HCEC 1CT (cell line): ENCODE measurements around the gene GOLGA5.
A peak's percentile ranks its signal among the peaks of the same experiment; 100 is the strongest.

Experiments
- DNase-seq: peaks from one replicate; pipeline ENCODE4 v3.0.0-alpha.2; 2017

GOLGA5 gene

DNA sequence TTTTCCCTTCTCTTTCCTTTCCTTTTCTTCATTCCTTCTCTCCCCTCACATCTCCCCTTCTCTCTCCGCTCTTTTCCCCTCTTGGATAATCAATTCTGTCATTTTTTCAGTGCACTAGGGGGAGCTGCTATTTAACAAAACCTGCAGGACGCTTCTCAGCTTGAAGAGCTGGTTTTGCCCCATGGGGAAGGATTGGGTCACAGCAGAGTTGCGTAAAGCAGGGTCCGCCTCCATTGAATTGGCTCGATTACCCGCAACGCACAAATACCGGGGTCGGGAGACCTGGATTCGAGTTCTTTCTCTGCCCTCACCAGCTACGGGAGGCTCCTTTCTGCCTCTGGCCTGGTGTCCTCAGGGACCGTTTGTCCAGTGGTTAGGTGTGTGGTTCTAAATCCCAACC, 86.7 kb downstream of the GOLGA5 start:
- DNase-seq, result peak; percentile 46

- no peak for DNase-seq
These were observed 89.0 kb downstream of the GOLGA5 start for GRCh38 chr14:92883066-92883465.

GRCh38 chr14:92884410-92884809, 90.3 kb downstream of the GOLGA5 start:
- DNase-seq, result no peak

DNA sequence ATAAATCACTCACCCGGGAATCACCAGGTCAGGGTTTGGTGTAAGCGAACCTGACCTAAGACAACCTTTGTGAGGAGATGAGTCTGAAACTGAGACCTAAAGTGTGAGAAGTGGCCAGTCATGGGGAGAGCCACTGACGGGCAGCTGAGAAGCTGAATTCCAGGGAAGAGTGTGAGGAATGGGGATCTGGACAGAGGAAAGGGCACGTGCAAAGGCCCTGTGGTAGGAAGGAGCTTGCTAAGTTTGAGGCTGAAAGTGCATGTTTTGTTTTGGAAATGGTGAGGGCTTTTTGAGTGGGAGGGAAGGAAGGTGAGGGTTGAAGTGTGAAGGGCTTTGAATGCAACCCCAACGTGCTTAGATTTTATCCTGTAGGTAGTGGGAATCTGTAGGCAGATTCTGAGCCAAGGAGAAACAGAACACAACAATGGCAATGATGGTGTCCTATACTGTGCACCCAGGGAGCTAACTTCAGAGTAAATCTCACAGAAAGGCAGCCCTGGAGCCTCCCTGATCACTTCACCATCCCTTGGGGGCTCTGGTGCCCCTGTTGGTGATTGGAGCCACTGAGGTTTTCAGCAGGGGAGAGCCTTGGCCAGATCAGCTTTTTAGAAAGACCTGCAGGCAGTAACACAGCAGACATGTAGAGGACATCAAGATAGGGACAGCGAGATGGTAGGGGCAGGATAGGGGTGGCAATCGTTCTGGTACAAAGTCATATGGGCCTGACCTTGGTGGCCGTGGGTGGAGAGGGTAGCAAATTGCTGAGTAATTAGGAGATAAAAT, 91.4 kb downstream of the GOLGA5 start:
- DNase-seq, result no peak

GRCh38 chr14:92886337-92886736, 92.2 kb downstream of the GOLGA5 start:
- DNase-seq, result no peak

- no peak for DNase-seq
These were observed 93.1 kb downstream of the GOLGA5 start for GRCh38 chr14:92887157-92887556.

DNA sequence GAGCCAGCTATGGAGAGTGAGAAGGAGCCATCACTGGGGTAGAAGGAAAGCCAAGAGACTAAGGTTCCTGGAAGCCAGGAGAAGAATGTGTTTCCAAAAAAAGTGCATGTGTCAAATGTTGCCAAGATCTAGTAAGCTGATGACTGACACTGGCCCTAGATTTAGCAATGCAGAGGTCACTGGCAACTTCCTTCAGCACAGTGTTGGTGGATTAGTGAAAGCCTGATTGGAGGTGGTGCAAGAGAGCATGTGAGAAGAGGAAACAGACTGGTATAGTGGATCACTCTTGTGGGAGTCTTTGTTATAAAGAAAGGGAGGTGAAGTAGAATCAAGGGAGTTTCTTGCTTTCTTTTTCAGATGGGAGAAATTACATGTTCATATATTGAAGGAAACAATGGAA, 94.8 kb downstream of the GOLGA5 start:
- DNase-seq, result no peak
